PC-3 (cell line): ENCODE data around the gene FBXO42.

Experiments
- CTCF ChIP-seq: fragments of 300-600 bp; sonication (generic); conservative IDR thresholded peaks from 2 replicates; pipeline ENCODE4 v1.5.1; 2017; ENCODE audit warnings: antibody characterized with exemption, low read depth, mild to moderate bottlenecking, low read length
- EZH2phosphoT487 ChIP-seq: fragments of 300-600 bp; sonication (generic); IDR thresholded peaks from 2 replicates; pipeline ENCODE4 v1.6.1; 2018; ENCODE audit warnings: mild to moderate bottlenecking, antibody characterized with exemption, low read length, borderline replicate concordance

- TF ChIP-seq CTCF (no peak), EZH2phosphoT487 (no peak)
Measured at GRCh38 chr1:16340673-16341072, 11.6 kb downstream of the FBXO42 start.
